GM12892 (cell line): ENCODE data around the gene ZNF282.

Source experiments
- POLR2A ChIP-seq: IDR thresholded peaks from 2 replicates; pipeline ENCODE4 v1.6.1; 2011; ENCODE audit warnings: low read depth, low read length, control low read depth
- POLR2AphosphoS5 ChIP-seq: IDR thresholded peaks from 2 replicates; pipeline ENCODE4 v1.6.1; 2011; ENCODE audit warnings: low read depth, low read length, control low read depth
- TAF1 ChIP-seq: IDR thresholded peaks from 2 replicates; pipeline ENCODE4 v1.6.1; 2011; ENCODE audit warnings: low read depth, mild to moderate bottlenecking, control low read depth, low read length, borderline replicate concordance

DNA sequence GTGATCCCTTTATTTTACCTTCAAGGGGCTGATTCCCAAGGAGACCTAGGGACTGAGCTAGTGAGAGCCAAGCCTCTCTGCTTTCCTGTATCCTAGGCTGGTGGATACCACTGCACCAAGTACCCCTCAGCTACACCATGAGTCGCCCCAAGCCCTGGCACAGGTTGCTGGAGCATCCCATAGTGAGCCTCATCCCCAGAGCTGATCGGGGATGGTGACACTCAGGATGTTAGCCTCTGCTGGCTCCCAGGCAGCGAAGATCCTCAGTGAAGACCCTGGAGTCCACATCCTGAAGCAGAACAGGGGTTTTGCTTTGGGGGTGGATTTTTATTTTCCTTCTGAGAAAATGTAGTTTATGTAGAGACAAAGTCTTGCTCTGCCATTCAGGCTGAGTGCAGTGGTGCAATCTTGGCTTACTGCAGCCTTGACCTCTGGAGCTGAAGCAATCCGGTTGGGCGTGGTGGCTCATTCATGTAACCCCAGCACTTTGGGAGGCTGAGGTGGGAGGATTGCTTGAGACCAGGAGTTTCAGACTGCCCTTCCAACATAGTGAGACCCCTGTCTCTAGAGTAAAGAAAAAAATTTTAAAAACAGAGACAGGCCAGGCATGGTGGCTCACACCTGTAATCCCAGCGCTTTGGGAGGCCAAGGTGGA lies 31.6 kb downstream of the ZNF282 start:
- TF ChIP-seq POLR2A (no peak), TAF1 (no peak), POLR2AphosphoS5 (no peak)
